ENCODE measurements around the gene CRIP1. TPM values are rescaled to one million over a fixed set of nuclear protein-coding genes. Genes with fewer than 3 reads are reported as not detected.
A peak's percentile ranks its signal among the peaks of the same experiment; 100 is the strongest.

The CRIP1 gene
- total and polyA plus RNA-seq, 5 donors from 2014 or later: 558 to 2,243 (median 1,172) TPM

GRCh38 chr14:105492971-105493871 is 6.5 kb downstream of the CRIP1 start:
- no peaks in the 10 kb centered on the region for H3K27me3 ChIP-seq (ENCODE audit: control insufficient read depth, insufficient read depth, low read length)
- Mint-ChIP-seq H3K4me1 (peaks cover 0 to 28% (median 3%) of the 10 kb centered on the region in 4 donors), H3K27me3 (peaks cover 5% of the 10 kb centered on the region), H3K27ac (peak overlapping the region in 1 of 3 donors; percentile 9), H3K4me3 (peak overlapping the region in 2 of 4 donors; percentile 52 to 63), H3K36me3 (no peaks in the 10 kb centered on the region), H3K9me3 (no peaks in the 10 kb centered on the region)
- H3K27ac ChIP-seq (ENCODE audit: insufficient read depth, low read length, poor library complexity, severe bottlenecking): no peak overlapping the region
- no peaks in the 10 kb centered on the region for H3K9me3 ChIP-seq (ENCODE audit: control insufficient read depth in 2 of 2, low read length in 2 of 2)
- H3K36me3 ChIP-seq (ENCODE audit: control insufficient read depth, insufficient read depth, low read length): no peaks in the 10 kb centered on the region
- no peak for ATAC-seq (ENCODE audit: low read depth in 2 of 2)
- H3K4me1 ChIP-seq (ENCODE audit: control insufficient read depth, insufficient read depth, low read length, poor library complexity, severe bottlenecking): peaks cover 31% of the 10 kb centered on the region
- no peak overlapping the region for H3K4me3 ChIP-seq (ENCODE audit: low read depth, low read length)
- DNase-seq: peak in 2 of 3 donors; percentile 1 to 3

GRCh38 chr14:105493921-105494605 is 7.4 kb downstream of the CRIP1 start:
- no peaks in the 10 kb centered on the region for H3K36me3 Mint-ChIP-seq
- no peaks in the 10 kb centered on the region for H3K9me3 Mint-ChIP-seq
- Histone ChIP-seq H3K4me3 (ENCODE audit: low read depth, low read length) (no peak overlapping the region), H3K27me3 (ENCODE audit: control insufficient read depth, insufficient read depth, low read length) (no peaks in the 10 kb centered on the region), H3K36me3 (ENCODE audit: control insufficient read depth, insufficient read depth, low read length) (no peaks in the 10 kb centered on the region), H3K9me3 (ENCODE audit: control insufficient read depth in 2 of 2, low read length in 2 of 2) (no peaks in the 10 kb centered on the region), H3K27ac (ENCODE audit: insufficient read depth, low read length, poor library complexity, severe bottlenecking) (no peak overlapping the region), H3K4me1 (ENCODE audit: control insufficient read depth, insufficient read depth, low read length, poor library complexity, severe bottlenecking) (peaks cover 23% of the 10 kb centered on the region)
- peaks cover 0 to 23% (median 3%) of the 10 kb centered on the region in 4 donors for H3K4me1 Mint-ChIP-seq
- H3K27ac Mint-ChIP-seq: peak overlapping the region in 2 of 3 donors; percentile 9 to 59
- H3K4me3 Mint-ChIP-seq: peak overlapping the region in 1 of 4 donors; percentile 29
- peaks cover 5% of the 10 kb centered on the region for H3K27me3 Mint-ChIP-seq
- ATAC-seq (ENCODE audit: low read depth in 2 of 2) (no peak), DNase-seq (peak in 1 of 3 donors; percentile 6)

- Mint-ChIP-seq H3K9me3 (no peaks in the 10 kb centered on the region), H3K4me3 (peak overlapping the region in 1 of 4 donors; percentile 29), H3K27ac (no peak overlapping the region), H3K4me1 (peaks cover 0 to 18% (median 1%) of the 10 kb centered on the region in 4 donors), H3K36me3 (no peaks in the 10 kb centered on the region), H3K27me3 (peaks cover 5% of the 10 kb centered on the region)
- Histone ChIP-seq H3K27me3 (ENCODE audit: control insufficient read depth, insufficient read depth, low read length) (no peaks in the 10 kb centered on the region), H3K4me1 (ENCODE audit: control insufficient read depth, insufficient read depth, low read length, poor library complexity, severe bottlenecking) (peaks cover 18% of the 10 kb centered on the region), H3K4me3 (ENCODE audit: low read depth, low read length) (no peak overlapping the region), H3K9me3 (ENCODE audit: control insufficient read depth in 2 of 2, low read length in 2 of 2) (no peaks in the 10 kb centered on the region), H3K27ac (ENCODE audit: insufficient read depth, low read length, poor library complexity, severe bottlenecking) (no peak overlapping the region), H3K36me3 (ENCODE audit: control insufficient read depth, insufficient read depth, low read length) (no peaks in the 10 kb centered on the region)
- ATAC-seq (ENCODE audit: low read depth in 2 of 2): no peak
- no peak for DNase-seq
Measured at GRCh38 chr14:105494606-105494929, 7.9 kb downstream of the CRIP1 start.

GRCh38 chr14:105495101-105495989 is 8.7 kb downstream of the CRIP1 start:
- ATAC-seq (ENCODE audit: low read depth in 2 of 2): no peak
- Histone ChIP-seq H3K4me3 (ENCODE audit: low read depth, low read length) (no peak overlapping the region), H3K27me3 (ENCODE audit: control insufficient read depth, insufficient read depth, low read length) (no peaks in the 10 kb centered on the region), H3K36me3 (ENCODE audit: control insufficient read depth, insufficient read depth, low read length) (no peaks in the 10 kb centered on the region), H3K9me3 (ENCODE audit: control insufficient read depth in 2 of 2, low read length in 2 of 2) (no peaks in the 10 kb centered on the region), H3K4me1 (ENCODE audit: control insufficient read depth, insufficient read depth, low read length, poor library complexity, severe bottlenecking) (peaks cover 11% of the 10 kb centered on the region), H3K27ac (ENCODE audit: insufficient read depth, low read length, poor library complexity, severe bottlenecking) (no peak overlapping the region)
- no peak overlapping the region for H3K27ac Mint-ChIP-seq
- peaks cover 0 to 16% (median 0%) of the 10 kb centered on the region in 4 donors for H3K4me1 Mint-ChIP-seq
- peaks cover 5% of the 10 kb centered on the region for H3K27me3 Mint-ChIP-seq
- no peaks in the 10 kb centered on the region for H3K9me3 Mint-ChIP-seq
- no peaks in the 10 kb centered on the region for H3K36me3 Mint-ChIP-seq
- DNase-seq: no peak
- H3K4me3 Mint-ChIP-seq: no peak overlapping the region

GRCh38 chr14:105495990-105496830 is 9.5 kb downstream of the CRIP1 start:
- Mint-ChIP-seq H3K27me3 (peaks cover 9% of the 10 kb centered on the region), H3K27ac (no peak overlapping the region), H3K4me3 (no peak overlapping the region), H3K9me3 (no peaks in the 10 kb centered on the region), H3K4me1 (peaks cover 0 to 12% (median 0%) of the 10 kb centered on the region in 4 donors), H3K36me3 (no peaks in the 10 kb centered on the region)
- Histone ChIP-seq H3K27ac (ENCODE audit: insufficient read depth, low read length, poor library complexity, severe bottlenecking) (no peak overlapping the region), H3K4me3 (ENCODE audit: low read depth, low read length) (no peak overlapping the region), H3K4me1 (ENCODE audit: control insufficient read depth, insufficient read depth, low read length, poor library complexity, severe bottlenecking) (peaks cover 11% of the 10 kb centered on the region), H3K36me3 (ENCODE audit: control insufficient read depth, insufficient read depth, low read length) (no peaks in the 10 kb centered on the region), H3K27me3 (ENCODE audit: control insufficient read depth, insufficient read depth, low read length) (no peaks in the 10 kb centered on the region), H3K9me3 (ENCODE audit: control insufficient read depth in 2 of 2, low read length in 2 of 2) (no peaks in the 10 kb centered on the region)
- DNase-seq (no peak), ATAC-seq (ENCODE audit: low read depth in 2 of 2) (no peak)

GRCh38 chr14:105496831-105497591 is 10.3 kb downstream of the CRIP1 start:
- H3K27me3 Mint-ChIP-seq: peaks cover 4% of the 10 kb centered on the region
- H3K4me3 ChIP-seq (ENCODE audit: low read depth, low read length): no peak overlapping the region
- no peak overlapping the region for H3K27ac Mint-ChIP-seq
- no peak for ATAC-seq (ENCODE audit: low read depth in 2 of 2)
- H3K4me1 ChIP-seq (ENCODE audit: control insufficient read depth, insufficient read depth, low read length, poor library complexity, severe bottlenecking): peaks cover 4% of the 10 kb centered on the region
- H3K4me3 Mint-ChIP-seq: no peak overlapping the region
- DNase-seq: peak in 1 of 3 donors; percentile 6
- peaks cover 0 to 7% (median 0%) of the 10 kb centered on the region in 4 donors for H3K4me1 Mint-ChIP-seq
- H3K9me3 Mint-ChIP-seq: no peaks in the 10 kb centered on the region
- no peak overlapping the region for H3K27ac ChIP-seq (ENCODE audit: insufficient read depth, low read length, poor library complexity, severe bottlenecking)
- H3K9me3 ChIP-seq (ENCODE audit: control insufficient read depth in 2 of 2, low read length in 2 of 2): no peaks in the 10 kb centered on the region
- no peaks in the 10 kb centered on the region for H3K27me3 ChIP-seq (ENCODE audit: control insufficient read depth, insufficient read depth, low read length)
- H3K36me3 Mint-ChIP-seq: no peaks in the 10 kb centered on the region
- H3K36me3 ChIP-seq (ENCODE audit: control insufficient read depth, insufficient read depth, low read length): no peaks in the 10 kb centered on the region

Measured in CD4-positive, CD25-positive, alpha-beta regulatory T cell (primary cell).